OCI-LY1 (cell line): ENCODE data around the gene KCNE2.

Experiments used
- EZH2 ChIP-seq: fragments of 200-600 bp; sonication (generic), shearing (Covaris generic); IDR thresholded peaks from 2 replicates; pipeline ENCODE4 v1.8.0; 2017; ENCODE audit warnings: borderline replicate concordance, mixed run types, mild to moderate bottlenecking, antibody characterized with exemption, low read length, moderate library complexity, mixed read lengths
- TF ChIP-seq, protein P1 (sequence below): fragments of 200-600 bp; sonication (generic), shearing (Covaris generic); IDR thresholded peaks from 2 replicates; pipeline ENCODE4 v1.5.1; 2017; ENCODE audit warnings: mild to moderate bottlenecking, antibody characterized with exemption, low read length, moderate library complexity, mixed read lengths

DNA sequence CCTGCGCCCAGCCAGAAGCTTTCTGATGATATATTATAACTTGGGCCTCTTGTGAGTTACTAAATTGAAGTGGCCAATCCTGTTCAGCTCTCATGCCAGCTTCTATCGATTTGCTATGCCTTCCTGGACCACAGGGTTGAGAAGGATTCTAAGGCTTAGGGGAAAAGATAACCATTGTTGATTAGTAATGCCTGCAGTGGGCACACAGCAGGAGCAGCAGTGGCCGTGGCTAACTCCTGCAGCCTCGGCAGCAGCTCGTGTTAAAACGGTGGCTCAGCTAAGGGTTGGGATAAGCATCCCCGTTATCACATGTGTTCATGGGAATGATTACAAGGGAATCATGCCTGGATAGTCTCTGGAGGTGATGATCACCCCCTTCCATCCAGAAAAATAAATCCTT, 20.5 kb upstream of the KCNE2 start:
- TF ChIP-seq, protein P1, sequence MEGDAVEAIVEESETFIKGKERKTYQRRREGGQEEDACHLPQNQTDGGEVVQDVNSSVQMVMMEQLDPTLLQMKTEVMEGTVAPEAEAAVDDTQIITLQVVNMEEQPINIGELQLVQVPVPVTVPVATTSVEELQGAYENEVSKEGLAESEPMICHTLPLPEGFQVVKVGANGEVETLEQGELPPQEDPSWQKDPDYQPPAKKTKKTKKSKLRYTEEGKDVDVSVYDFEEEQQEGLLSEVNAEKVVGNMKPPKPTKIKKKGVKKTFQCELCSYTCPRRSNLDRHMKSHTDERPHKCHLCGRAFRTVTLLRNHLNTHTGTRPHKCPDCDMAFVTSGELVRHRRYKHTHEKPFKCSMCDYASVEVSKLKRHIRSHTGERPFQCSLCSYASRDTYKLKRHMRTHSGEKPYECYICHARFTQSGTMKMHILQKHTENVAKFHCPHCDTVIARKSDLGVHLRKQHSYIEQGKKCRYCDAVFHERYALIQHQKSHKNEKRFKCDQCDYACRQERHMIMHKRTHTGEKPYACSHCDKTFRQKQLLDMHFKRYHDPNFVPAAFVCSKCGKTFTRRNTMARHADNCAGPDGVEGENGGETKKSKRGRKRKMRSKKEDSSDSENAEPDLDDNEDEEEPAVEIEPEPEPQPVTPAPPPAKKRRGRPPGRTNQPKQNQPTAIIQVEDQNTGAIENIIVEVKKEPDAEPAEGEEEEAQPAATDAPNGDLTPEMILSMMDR: no peak
- no peak for TF ChIP-seq EZH2
